ENCODE measurements around the gene CNTNAP2.

Gene CNTNAP2

DNA sequence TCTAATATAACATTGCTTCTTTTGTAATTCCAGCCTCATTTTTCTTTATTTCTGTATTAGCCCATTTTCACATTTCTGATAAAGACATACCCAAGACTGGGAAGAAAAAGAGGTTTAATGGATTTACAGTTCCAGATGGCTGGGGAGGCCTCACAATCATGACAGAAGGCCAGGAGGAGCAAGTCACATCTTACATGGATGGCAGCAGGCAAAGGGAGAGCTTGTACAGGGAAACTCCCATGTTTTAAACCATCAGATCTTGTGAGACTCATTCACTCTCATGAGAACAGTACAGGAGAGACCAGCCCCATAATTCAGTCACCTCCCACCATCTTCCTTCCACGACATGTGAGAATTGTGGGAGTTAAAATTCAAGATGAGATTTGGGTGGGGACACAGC is 510.3 kb downstream of the CNTNAP2 start:
- H3K4me3 ChIP-seq (ENCODE audit: low read depth, low read length): no peak overlapping the region
- no peak for TF ChIP-seq CTCF (conservative IDR thresholded peaks at IDR 0.05; ENCODE audit: low read depth, low read length)
- no peak for DNase-seq (ENCODE audit: low read depth)

DNA sequence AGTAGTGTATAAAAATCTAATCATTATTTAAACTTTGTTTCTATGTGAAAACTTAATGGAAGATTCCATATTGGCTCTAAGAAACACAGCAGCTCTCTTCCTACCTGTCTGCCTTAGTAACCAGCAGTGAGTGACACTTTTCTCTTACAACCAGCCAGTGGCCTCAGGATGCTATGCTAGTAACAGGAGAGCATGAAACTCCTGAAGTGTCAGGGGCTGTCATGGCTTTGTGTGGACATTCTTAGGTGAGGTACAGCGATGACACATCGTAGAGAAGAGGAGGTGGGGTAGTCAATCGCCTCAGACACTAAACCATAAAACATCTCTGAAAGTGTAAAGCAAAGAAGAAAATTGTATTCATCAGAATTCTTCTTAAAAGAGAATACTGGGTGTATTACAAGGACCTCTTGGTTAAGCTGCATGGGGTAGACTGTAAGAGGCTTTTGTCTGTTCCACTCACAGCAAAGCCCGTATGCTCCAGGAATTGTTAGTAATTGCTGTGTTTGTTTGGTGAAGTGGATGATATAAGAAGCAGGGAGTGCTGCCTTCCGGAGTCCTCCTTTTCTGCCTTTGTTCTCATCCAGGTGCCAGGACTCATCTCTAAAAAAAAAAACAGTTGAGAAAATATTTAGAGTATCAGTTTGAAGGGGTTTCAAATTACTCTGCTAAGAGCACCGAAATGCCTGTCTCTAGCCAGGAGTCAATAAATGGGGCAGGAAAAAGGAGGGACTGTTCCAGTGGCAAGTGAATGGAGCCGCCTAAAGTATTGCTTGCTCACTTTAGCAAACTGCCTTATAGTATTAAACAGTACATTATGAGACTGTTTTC is 518.8 kb downstream of the CNTNAP2 start:
- no peak for TF ChIP-seq CTCF (conservative IDR thresholded peaks at IDR 0.05; ENCODE audit: low read depth, low read length)
- H3K4me3 ChIP-seq (ENCODE audit: low read depth, low read length): no peak overlapping the region
- no peak for DNase-seq (ENCODE audit: low read depth)

GRCh38 chr7:146636033-146636356 is 519.4 kb downstream of the CNTNAP2 start:
- TF ChIP-seq CTCF (conservative IDR thresholded peaks at IDR 0.05; ENCODE audit: low read depth, low read length): no peak
- no peak for DNase-seq (ENCODE audit: low read depth)
- no peak overlapping the region for H3K4me3 ChIP-seq (ENCODE audit: low read depth, low read length)

DNA sequence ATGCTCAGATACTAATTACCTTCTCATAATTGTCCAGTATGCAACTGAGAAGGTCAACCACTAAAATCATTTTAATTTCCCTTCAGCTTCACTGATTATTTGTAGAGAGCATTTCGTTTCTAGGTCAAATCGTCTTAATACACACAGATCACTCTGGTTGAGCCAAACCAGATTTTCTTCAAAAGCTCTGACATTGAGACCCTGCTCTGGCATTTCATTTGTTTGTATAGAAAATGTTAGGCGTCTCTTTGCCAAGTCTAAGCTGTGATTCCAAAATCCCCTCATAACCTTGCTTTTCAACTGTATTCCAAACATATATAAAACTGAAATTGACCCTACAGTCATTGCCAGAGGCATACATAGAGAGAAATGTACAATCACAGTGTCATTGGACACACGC is 520.0 kb downstream of the CNTNAP2 start:
- no peak overlapping the region for H3K4me3 ChIP-seq (ENCODE audit: low read depth, low read length)
- DNase-seq (ENCODE audit: low read depth): no peak
- TF ChIP-seq CTCF (conservative IDR thresholded peaks at IDR 0.05; ENCODE audit: low read depth, low read length): no peak

DNA sequence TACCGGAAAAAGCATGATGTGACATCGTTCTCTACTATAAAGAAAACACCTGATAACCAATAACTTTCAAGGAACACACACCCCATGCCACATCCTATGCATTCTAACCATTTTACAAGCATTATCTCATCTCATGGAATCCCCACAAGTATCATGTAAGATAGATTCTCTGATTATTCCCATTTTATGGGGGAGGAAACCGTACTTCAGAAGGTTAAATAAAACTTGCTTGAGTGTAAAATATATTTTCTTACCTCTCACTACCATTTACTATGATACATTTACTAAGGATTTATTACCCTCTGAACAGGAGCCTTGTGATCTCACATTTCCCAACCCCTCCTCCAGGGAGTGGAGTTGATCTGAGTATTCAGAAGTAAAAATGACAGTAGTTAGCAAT is 522.7 kb downstream of the CNTNAP2 start:
- DNase-seq (ENCODE audit: low read depth): no peak
- no peak overlapping the region for H3K4me3 ChIP-seq (ENCODE audit: low read depth, low read length)
- TF ChIP-seq CTCF (conservative IDR thresholded peaks at IDR 0.05; ENCODE audit: low read depth, low read length): no peak

- no peak overlapping the region for H3K4me3 ChIP-seq (ENCODE audit: low read depth, low read length)
- DNase-seq (ENCODE audit: low read depth): no peak
- TF ChIP-seq CTCF (conservative IDR thresholded peaks at IDR 0.05; ENCODE audit: low read depth, low read length): no peak
Observed at GRCh38 chr7:146641491-146641890, 524.9 kb downstream of the CNTNAP2 start.

- H3K4me3 ChIP-seq (ENCODE audit: low read depth, low read length): no peak overlapping the region
- TF ChIP-seq CTCF (conservative IDR thresholded peaks at IDR 0.05; ENCODE audit: low read depth, low read length): no peak
- no peak for DNase-seq (ENCODE audit: low read depth)
Observed at GRCh38 chr7:146645383-146645976, 528.9 kb downstream of the CNTNAP2 start.

All from choroid plexus epithelial cell (primary cell).